ENCODE data around the gene CSMD2. TPM values are rescaled to one million over a fixed set of nuclear protein-coding genes. Genes with fewer than 3 reads are reported as not detected.

Gene CSMD2
- total RNA-seq, 4 donors from 2014 or later, result 0.09 to 0.20 TPM; not detected in 2

- no peak for DNase-seq
- no peaks in the 10 kb centered on the region for H3K9me3 ChIP-seq
- no peak for ATAC-seq
- intact Hi-C loops (cut with DNase I; ENCODE audit: low total_unique reads) (no loop called here), in situ Hi-C loops (cut with MboI; ENCODE audit: low sequenced_read_pairs in 4 of 4) (no loop called here)
- no peaks in the 10 kb centered on the region for H3K4me1 ChIP-seq
- TF ChIP-seq CTCF (IDR thresholded peaks at IDR 0.05 in 4 of 5, conservative IDR thresholded peaks at IDR 0.05 in 1 of 5) (no peak), POLR2A (IDR thresholded peaks at IDR 0.05) (no peak)
- H3K4me3 ChIP-seq, result no peak overlapping the region
- H3K36me3 ChIP-seq, result no peaks in the 10 kb centered on the region
- no peaks in the 10 kb centered on the region for H3K27me3 ChIP-seq
- no peak overlapping the region for H3K27ac ChIP-seq
These were observed 661.5 kb downstream of the CSMD2 start for GRCh38 chr1:33503506-33503905.

- ATAC-seq (no peak), DNase-seq (no peak)
- peaks cover 0 to under 1% (median 0%) of the 10 kb centered on the region in 3 donors for H3K9me3 ChIP-seq
- H3K4me3 ChIP-seq, result no peak overlapping the region
- H3K27ac ChIP-seq, result no peak overlapping the region
- H3K36me3 ChIP-seq, result no peaks in the 10 kb centered on the region
- no peak for TF ChIP-seq CTCF (IDR thresholded peaks at IDR 0.05 in 4 of 5, conservative IDR thresholded peaks at IDR 0.05 in 1 of 5)
- TF ChIP-seq POLR2A (IDR thresholded peaks at IDR 0.05), result no peak
- no peaks in the 10 kb centered on the region for H3K27me3 ChIP-seq
- intact Hi-C loops (cut with DNase I; ENCODE audit: low total_unique reads) (no loop called here), in situ Hi-C loops (cut with MboI; ENCODE audit: low sequenced_read_pairs in 4 of 4) (no loop called here)
- H3K4me1 ChIP-seq, result no peaks in the 10 kb centered on the region
These were observed 662.3 kb downstream of the CSMD2 start for GRCh38 chr1:33502726-33503125.

- no peak for ATAC-seq
- intact Hi-C loops (cut with DNase I; ENCODE audit: low total_unique reads) (no loop called here), in situ Hi-C loops (cut with MboI; ENCODE audit: low sequenced_read_pairs in 4 of 4) (no loop called here)
- DNase-seq, result no peak
- H3K36me3 ChIP-seq, result peaks cover 0 to 3% of the 10 kb centered on the region in 2 donors
- H3K9me3 ChIP-seq, result peaks cover 0 to 10% (median 0%) of the 10 kb centered on the region in 3 donors
- H3K4me3 ChIP-seq, result no peak overlapping the region
- TF ChIP-seq CTCF (IDR thresholded peaks at IDR 0.05 in 4 of 5, conservative IDR thresholded peaks at IDR 0.05 in 1 of 5), result no peak
- TF ChIP-seq POLR2A (IDR thresholded peaks at IDR 0.05), result no peak
- H3K27me3 ChIP-seq, result no peaks in the 10 kb centered on the region
- H3K27ac ChIP-seq, result no peak overlapping the region
- H3K4me1 ChIP-seq, result no peaks in the 10 kb centered on the region
These were observed 663.3 kb downstream of the CSMD2 start for GRCh38 chr1:33501774-33502173.

- no peak overlapping the region for H3K27ac ChIP-seq
- peaks cover 0 to 15% (median 0%) of the 10 kb centered on the region in 3 donors for H3K9me3 ChIP-seq
- no peak for DNase-seq
- H3K4me1 ChIP-seq, result no peaks in the 10 kb centered on the region
- intact Hi-C loops (cut with DNase I; ENCODE audit: low total_unique reads) (no loop called here), in situ Hi-C loops (cut with MboI; ENCODE audit: low sequenced_read_pairs in 4 of 4) (no loop called here)
- ATAC-seq, result no peak
- no peak overlapping the region for H3K4me3 ChIP-seq
- TF ChIP-seq CTCF (IDR thresholded peaks at IDR 0.05 in 4 of 5, conservative IDR thresholded peaks at IDR 0.05 in 1 of 5) (no peak), POLR2A (IDR thresholded peaks at IDR 0.05) (no peak)
- H3K36me3 ChIP-seq, result peaks cover 0 to 8% of the 10 kb centered on the region in 2 donors
- H3K27me3 ChIP-seq, result no peaks in the 10 kb centered on the region
These were observed 663.7 kb downstream of the CSMD2 start for GRCh38 chr1:33501309-33501708.

- Histone ChIP-seq H3K4me3 (no peak overlapping the region), H3K27me3 (no peaks in the 10 kb centered on the region), H3K36me3 (peaks cover 0 to 14% of the 10 kb centered on the region in 2 donors), H3K9me3 (peaks cover 0 to 21% (median 0%) of the 10 kb centered on the region in 3 donors), H3K4me1 (no peaks in the 10 kb centered on the region), H3K27ac (no peak overlapping the region)
- TF ChIP-seq CTCF (IDR thresholded peaks at IDR 0.05 in 4 of 5, conservative IDR thresholded peaks at IDR 0.05 in 1 of 5) (no peak), POLR2A (IDR thresholded peaks at IDR 0.05) (no peak)
- intact Hi-C loops (cut with DNase I; ENCODE audit: low total_unique reads) (no loop called here), in situ Hi-C loops (cut with MboI; ENCODE audit: low sequenced_read_pairs in 4 of 4) (no loop called here)
- no peak for ATAC-seq
- DNase-seq, result no peak
These were observed 664.5 kb downstream of the CSMD2 start for GRCh38 chr1:33500547-33500946.

Measured in gastrocnemius medialis (tissue), 4 donors.